Measurements from ENCODE around the gene GRB2. TPM values are rescaled to one million over a fixed set of nuclear protein-coding genes. Genes with fewer than 3 reads are reported as not detected.
A peak's percentile ranks its signal among the peaks of the same experiment; 100 is the strongest.

GRB2 gene
- total and polyA plus RNA-seq, 10 of the 15 experiments (the other 5 are each of a cell fraction or from before 2014, with no cell fraction given), result 113 to 268 (median 158) TPM

- TF ChIP-seq, protein P1, sequence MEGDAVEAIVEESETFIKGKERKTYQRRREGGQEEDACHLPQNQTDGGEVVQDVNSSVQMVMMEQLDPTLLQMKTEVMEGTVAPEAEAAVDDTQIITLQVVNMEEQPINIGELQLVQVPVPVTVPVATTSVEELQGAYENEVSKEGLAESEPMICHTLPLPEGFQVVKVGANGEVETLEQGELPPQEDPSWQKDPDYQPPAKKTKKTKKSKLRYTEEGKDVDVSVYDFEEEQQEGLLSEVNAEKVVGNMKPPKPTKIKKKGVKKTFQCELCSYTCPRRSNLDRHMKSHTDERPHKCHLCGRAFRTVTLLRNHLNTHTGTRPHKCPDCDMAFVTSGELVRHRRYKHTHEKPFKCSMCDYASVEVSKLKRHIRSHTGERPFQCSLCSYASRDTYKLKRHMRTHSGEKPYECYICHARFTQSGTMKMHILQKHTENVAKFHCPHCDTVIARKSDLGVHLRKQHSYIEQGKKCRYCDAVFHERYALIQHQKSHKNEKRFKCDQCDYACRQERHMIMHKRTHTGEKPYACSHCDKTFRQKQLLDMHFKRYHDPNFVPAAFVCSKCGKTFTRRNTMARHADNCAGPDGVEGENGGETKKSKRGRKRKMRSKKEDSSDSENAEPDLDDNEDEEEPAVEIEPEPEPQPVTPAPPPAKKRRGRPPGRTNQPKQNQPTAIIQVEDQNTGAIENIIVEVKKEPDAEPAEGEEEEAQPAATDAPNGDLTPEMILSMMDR (IDR thresholded peaks at IDR 0.05 in 2 of 3, conservative IDR thresholded peaks at IDR 0.05 in 1 of 3; ENCODE audit: control insufficient read depth in 2 of 3, extremely low read depth in 1 of 3, insufficient read depth in 1 of 3, low read depth in 3 of 3, low read length in 3 of 3), result no peak
- TF ChIP-seq YBX1 (IDR thresholded peaks at IDR 0.05), result no peak
- TF ChIP-seq CEBPB (IDR thresholded peaks at IDR 0.05; ENCODE audit: borderline replicate concordance in 1 of 2, low read depth in 2 of 2, low read length in 2 of 2), result 0 out of 4 replicates have a peak, but pooled peaks of 1 of the 2 experiments have one; percentile 84
- peak; percentile 91 for TF ChIP-seq CREM (IDR thresholded peaks at IDR 0.05; ENCODE audit: low read depth)
- no peak for TF ChIP-seq IRF5 (IDR thresholded peaks at IDR 0.05; ENCODE audit: borderline replicate concordance)
- peak; percentile 99 for TF ChIP-seq MEF2A (IDR thresholded peaks at IDR 0.05; ENCODE audit: insufficient read depth, low read depth, low read length)
- TF ChIP-seq NR2F1 (conservative IDR thresholded peaks at IDR 0.05), result peak; percentile 86
- TF ChIP-seq HCFC1 (IDR thresholded peaks at IDR 0.05; ENCODE audit: low read length), result no peak
- TF ChIP-seq, protein P2, sequence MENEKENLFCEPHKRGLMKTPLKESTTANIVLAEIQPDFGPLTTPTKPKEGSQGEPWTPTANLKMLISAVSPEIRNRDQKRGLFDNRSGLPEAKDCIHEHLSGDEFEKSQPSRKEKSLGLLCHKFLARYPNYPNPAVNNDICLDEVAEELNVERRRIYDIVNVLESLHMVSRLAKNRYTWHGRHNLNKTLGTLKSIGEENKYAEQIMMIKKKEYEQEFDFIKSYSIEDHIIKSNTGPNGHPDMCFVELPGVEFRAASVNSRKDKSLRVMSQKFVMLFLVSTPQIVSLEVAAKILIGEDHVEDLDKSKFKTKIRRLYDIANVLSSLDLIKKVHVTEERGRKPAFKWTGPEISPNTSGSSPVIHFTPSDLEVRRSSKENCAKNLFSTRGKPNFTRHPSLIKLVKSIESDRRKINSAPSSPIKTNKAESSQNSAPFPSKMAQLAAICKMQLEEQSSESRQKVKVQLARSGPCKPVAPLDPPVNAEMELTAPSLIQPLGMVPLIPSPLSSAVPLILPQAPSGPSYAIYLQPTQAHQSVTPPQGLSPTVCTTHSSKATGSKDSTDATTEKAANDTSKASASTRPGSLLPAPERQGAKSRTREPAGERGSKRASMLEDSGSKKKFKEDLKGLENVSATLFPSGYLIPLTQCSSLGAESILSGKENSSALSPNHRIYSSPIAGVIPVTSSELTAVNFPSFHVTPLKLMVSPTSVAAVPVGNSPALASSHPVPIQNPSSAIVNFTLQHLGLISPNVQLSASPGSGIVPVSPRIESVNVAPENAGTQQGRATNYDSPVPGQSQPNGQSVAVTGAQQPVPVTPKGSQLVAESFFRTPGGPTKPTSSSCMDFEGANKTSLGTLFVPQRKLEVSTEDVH (IDR thresholded peaks at IDR 0.05; ENCODE audit: low read depth, partially characterized antibody), result peak; percentile 20
- TF ChIP-seq, protein P3, sequence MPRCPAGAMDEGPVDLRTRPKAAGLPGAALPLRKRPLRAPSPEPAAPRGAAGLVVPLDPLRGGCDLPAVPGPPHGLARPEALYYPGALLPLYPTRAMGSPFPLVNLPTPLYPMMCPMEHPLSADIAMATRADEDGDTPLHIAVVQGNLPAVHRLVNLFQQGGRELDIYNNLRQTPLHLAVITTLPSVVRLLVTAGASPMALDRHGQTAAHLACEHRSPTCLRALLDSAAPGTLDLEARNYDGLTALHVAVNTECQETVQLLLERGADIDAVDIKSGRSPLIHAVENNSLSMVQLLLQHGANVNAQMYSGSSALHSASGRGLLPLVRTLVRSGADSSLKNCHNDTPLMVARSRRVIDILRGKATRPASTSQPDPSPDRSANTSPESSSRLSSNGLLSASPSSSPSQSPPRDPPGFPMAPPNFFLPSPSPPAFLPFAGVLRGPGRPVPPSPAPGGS (IDR thresholded peaks at IDR 0.05; ENCODE audit: borderline replicate concordance, insufficient read depth, low read depth, low read length, poor library complexity, severe bottlenecking), result peak; percentile 87
- TF ChIP-seq NR2C1 (IDR thresholded peaks at IDR 0.05), result no peak
- peak; percentile 10; the same call in 1 of the 2 replicates for TF ChIP-seq FOXK2 (IDR thresholded peaks at IDR 0.05)
- peak; percentile 78 for TF ChIP-seq POLR2AphosphoS2 (IDR thresholded peaks at IDR 0.05; ENCODE audit: low read depth, low read length)
- TF ChIP-seq RELA (IDR thresholded peaks at IDR 0.05; ENCODE audit: borderline replicate concordance, partially characterized antibody), result peak; percentile 96
- TF ChIP-seq TCF7 (IDR thresholded peaks at IDR 0.05; ENCODE audit: borderline replicate concordance), result 0 out of 2 replicates have a peak, but pooled peaks have one; percentile 9
- peak; percentile 84 for TF ChIP-seq BMI1 (IDR thresholded peaks at IDR 0.05; ENCODE audit: borderline replicate concordance)
- TF ChIP-seq ZNF384 (IDR thresholded peaks at IDR 0.05; ENCODE audit: borderline replicate concordance, low read depth, low read length), result peak; percentile 29; the same call in 1 of the 2 replicates
- peak; percentile 98 for TF ChIP-seq DPF2 (IDR thresholded peaks at IDR 0.05)
- TF ChIP-seq POLR2A (IDR thresholded peaks at IDR 0.05; ENCODE audit: low read depth, low read length), result peak; percentile 79
- peak; percentile 96 for TF ChIP-seq ATF2 (IDR thresholded peaks at IDR 0.05; ENCODE audit: low read length)
Observed at GRCh38 chr17:75295201-75296158, 110.0 kb downstream of the GRB2 start (continued).

Measured in GM12878 (cell line).